Neural cell (in vitro differentiated cells): ENCODE data around the gene BBS4.
"Not testable (repeated sequence)": the region's sequence is repeated elsewhere in the genome, so short reads cannot be mapped to it uniquely, and the experiment has no call there.

Experiments
- EP300 ChIP-seq: fragments of 450-650 bp; conservative IDR thresholded peaks from 2 replicates; pipeline ENCODE4 v1.6.1; 2014; ENCODE audit warnings: antibody characterized with exemption, mild to moderate bottlenecking, moderate library complexity; ENCODE audit not compliant: poor library complexity, severe bottlenecking
- EZH2 ChIP-seq: fragments of 200-600, 300-800 bp; shearing (Covaris generic), sonication (generic); IDR thresholded peaks from 2 replicates; pipeline ENCODE4 v1.6.1; 2014; ENCODE audit warnings: antibody characterized with exemption, low read length, borderline replicate concordance, mild to moderate bottlenecking; ENCODE audit not compliant: insufficient read depth, poor library complexity, severe bottlenecking
- MXI1 ChIP-seq: fragments of 450-650 bp; conservative IDR thresholded peaks from 2 replicates; pipeline ENCODE4 v1.6.1; 2014; ENCODE audit warnings: antibody characterized with exemption, mild to moderate bottlenecking; ENCODE audit not compliant: poor library complexity, severe bottlenecking
- POLR2AphosphoS5 ChIP-seq: IDR thresholded peaks from 2 replicates; pipeline ENCODE4 v1.6.1; 2012
- RAD21 ChIP-seq: fragments of 450-650 bp; conservative IDR thresholded peaks from 2 replicates; pipeline ENCODE4 v1.6.1; 2014; ENCODE audit warnings: antibody characterized with exemption, mild to moderate bottlenecking, moderate library complexity
- SMC3 ChIP-seq: fragments of 450-650 bp; conservative IDR thresholded peaks from 2 replicates; pipeline ENCODE4 v1.6.1; 2014; ENCODE audit warnings: antibody characterized with exemption, mild to moderate bottlenecking, moderate library complexity; ENCODE audit not compliant: poor library complexity
- TAF1 ChIP-seq: IDR thresholded peaks from 2 replicates; pipeline ENCODE4 v1.6.1; 2012; ENCODE audit warnings: low read depth
- TF ChIP-seq, protein P1 (sequence below): IDR thresholded peaks from 2 replicates; pipeline ENCODE4 v1.6.1; 2012; ENCODE audit warnings: borderline replicate concordance
- TF ChIP-seq, protein P2 (sequence below): fragments of 450-650 bp; IDR thresholded peaks from 2 replicates; pipeline ENCODE4 v1.5.1; 2014; ENCODE audit warnings: antibody characterized with exemption, mild to moderate bottlenecking, moderate library complexity; ENCODE audit not compliant: poor library complexity, severe bottlenecking

DNA sequence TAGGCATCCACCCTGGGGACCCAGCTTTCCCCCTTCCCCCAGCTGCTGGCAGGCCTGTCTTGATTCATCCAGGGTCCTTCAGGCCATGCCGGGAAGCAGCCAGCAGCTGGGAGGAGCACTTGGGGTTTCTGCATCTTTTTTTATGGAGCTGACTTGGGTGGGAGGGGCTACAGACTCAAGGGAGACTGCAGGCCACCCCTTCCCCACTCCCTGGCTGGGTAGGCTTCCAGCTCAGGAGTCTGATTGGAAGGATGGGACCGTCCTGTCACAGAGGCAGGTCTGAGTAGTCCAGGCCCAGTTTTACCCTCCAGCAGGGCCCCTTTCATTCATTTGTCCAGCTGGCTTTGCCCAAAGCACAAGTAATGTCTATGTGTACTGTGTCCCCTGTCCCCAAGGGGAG is 43.7 kb upstream of the BBS4 start:
- TF ChIP-seq, protein P1, sequence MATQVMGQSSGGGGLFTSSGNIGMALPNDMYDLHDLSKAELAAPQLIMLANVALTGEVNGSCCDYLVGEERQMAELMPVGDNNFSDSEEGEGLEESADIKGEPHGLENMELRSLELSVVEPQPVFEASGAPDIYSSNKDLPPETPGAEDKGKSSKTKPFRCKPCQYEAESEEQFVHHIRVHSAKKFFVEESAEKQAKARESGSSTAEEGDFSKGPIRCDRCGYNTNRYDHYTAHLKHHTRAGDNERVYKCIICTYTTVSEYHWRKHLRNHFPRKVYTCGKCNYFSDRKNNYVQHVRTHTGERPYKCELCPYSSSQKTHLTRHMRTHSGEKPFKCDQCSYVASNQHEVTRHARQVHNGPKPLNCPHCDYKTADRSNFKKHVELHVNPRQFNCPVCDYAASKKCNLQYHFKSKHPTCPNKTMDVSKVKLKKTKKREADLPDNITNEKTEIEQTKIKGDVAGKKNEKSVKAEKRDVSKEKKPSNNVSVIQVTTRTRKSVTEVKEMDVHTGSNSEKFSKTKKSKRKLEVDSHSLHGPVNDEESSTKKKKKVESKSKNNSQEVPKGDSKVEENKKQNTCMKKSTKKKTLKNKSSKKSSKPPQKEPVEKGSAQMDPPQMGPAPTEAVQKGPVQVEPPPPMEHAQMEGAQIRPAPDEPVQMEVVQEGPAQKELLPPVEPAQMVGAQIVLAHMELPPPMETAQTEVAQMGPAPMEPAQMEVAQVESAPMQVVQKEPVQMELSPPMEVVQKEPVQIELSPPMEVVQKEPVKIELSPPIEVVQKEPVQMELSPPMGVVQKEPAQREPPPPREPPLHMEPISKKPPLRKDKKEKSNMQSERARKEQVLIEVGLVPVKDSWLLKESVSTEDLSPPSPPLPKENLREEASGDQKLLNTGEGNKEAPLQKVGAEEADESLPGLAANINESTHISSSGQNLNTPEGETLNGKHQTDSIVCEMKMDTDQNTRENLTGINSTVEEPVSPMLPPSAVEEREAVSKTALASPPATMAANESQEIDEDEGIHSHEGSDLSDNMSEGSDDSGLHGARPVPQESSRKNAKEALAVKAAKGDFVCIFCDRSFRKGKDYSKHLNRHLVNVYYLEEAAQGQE, result not testable (repeated sequence)
- TF ChIP-seq, protein P2, sequence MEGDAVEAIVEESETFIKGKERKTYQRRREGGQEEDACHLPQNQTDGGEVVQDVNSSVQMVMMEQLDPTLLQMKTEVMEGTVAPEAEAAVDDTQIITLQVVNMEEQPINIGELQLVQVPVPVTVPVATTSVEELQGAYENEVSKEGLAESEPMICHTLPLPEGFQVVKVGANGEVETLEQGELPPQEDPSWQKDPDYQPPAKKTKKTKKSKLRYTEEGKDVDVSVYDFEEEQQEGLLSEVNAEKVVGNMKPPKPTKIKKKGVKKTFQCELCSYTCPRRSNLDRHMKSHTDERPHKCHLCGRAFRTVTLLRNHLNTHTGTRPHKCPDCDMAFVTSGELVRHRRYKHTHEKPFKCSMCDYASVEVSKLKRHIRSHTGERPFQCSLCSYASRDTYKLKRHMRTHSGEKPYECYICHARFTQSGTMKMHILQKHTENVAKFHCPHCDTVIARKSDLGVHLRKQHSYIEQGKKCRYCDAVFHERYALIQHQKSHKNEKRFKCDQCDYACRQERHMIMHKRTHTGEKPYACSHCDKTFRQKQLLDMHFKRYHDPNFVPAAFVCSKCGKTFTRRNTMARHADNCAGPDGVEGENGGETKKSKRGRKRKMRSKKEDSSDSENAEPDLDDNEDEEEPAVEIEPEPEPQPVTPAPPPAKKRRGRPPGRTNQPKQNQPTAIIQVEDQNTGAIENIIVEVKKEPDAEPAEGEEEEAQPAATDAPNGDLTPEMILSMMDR, result not testable (repeated sequence)
- TF ChIP-seq POLR2AphosphoS5, EP300, EZH2, SMC3, MXI1, RAD21, TAF1: not testable (repeated sequence)
